Pancreas (tissue), 10 donors: ENCODE results near the gene TMEM212. TPM values are rescaled to one million over a fixed set of nuclear protein-coding genes. Genes with fewer than 3 reads are reported as not detected.
A peak's percentile ranks its signal among the peaks of the same experiment; 100 is the strongest.

Source experiments
- ATAC-seq, 4 donors: fragments of 200-7000 bp; cut with Tn5 transposase; one replicate each; pipeline versions ENCODE4 v1.8.0 to v1.9.1; 2020; ENCODE audit warnings: mild to moderate bottlenecking in 4 of 4, moderate library complexity in 4 of 4
- DNase-seq, 6 donors: peaks; one replicate each; pipeline ENCODE4 v3.0.0-alpha.2; 2020
- FAIRE-seq: peaks from 2 replicates; lab custom pipeline; 2012; peaks lifted over from hg19 to GRCh38; lab: Jason Lieb, UNC
- H3K27ac ChIP-seq, 4 donors: fragments of 200-600 bp; sonication (generic); 1 replicate in 3 of 4; 2 replicates in 1 of 4; pipeline versions ENCODE4 v1.5.0 to v1.8.0; 2020
- H3K27me3 ChIP-seq, 4 donors: fragments of 200-600 bp; one replicate each; pipeline ENCODE4 v1.8.0; 2021
- H3K36me3 ChIP-seq, 3 donors: fragments of 200-600 bp; sonication (generic) in 1 of 3; one replicate each; pipeline versions ENCODE4 v1.5.0 to v1.8.0; 2020 to 2021
- H3K4me1 ChIP-seq, 3 donors: fragments of 200-600 bp; one replicate each; pipeline ENCODE4 v1.8.0; 2021
- H3K4me3 ChIP-seq, 4 donors: fragments of 200-600 bp; sonication (generic) in 2 of 4; one replicate each; pipeline versions ENCODE4 v1.5.0 to v1.8.0; 2020 to 2021
- H3K9me3 ChIP-seq, 4 donors: fragments of 200-600 bp; one replicate each; pipeline ENCODE4 v1.8.0; 2021
- CTCF ChIP-seq, 4 donors: fragments of 200-600 bp; sonication (generic) in 3 of 4; IDR thresholded peaks; one replicate each; pipeline versions ENCODE4 v1.5.0 to v1.8.0; 2021; ENCODE audit warnings: antibody characterized with exemption in 4 of 4
- WGBS, 2 donors: extraction: QIAGEN DNeasy Blood & Tissue Kit; methylation state at CpG; one replicate each; pipeline ENCODE4 v1.1.7; 2013; 5-methylcytosine and 5-hydroxymethylcytosine counted together
- intact Hi-C, 3 donors: fragments of 100-400 bp; cut with DNase I; formaldehyde crosslinking; loops; one replicate each; pipeline versions ENCODE4 v1.11.1 to v1.14.2; 2022
- polyA plus RNA-seq, 2 donors: library from polyadenylated mRNA; stranded (reverse); fragments of 200-250 nt; gene quantifications; one replicate each; pipeline ENCODE4 v1.2.3, GENCODE V29; 2013
- total RNA-seq, 6 donors: library from RNA; stranded (reverse); fragmentation: NEBNext Ultra II Directional in 4 of 6; extraction: Animal tissue kit (Norgen Biotek cat#: 25700) in 4 of 6; gene quantifications; one replicate each; pipeline versions ENCODE4 v1.2.1 to v1.2.4, GENCODE V29; 2021 to 2023
- donor health status: healthy with polysubstance abuse.
- donor health status: DM: no; HTN: no; CAD: no; lungs with moderate emphysema.
- donor health status: DM: no; HTN: no; CAD: no.
- donor health status: control.
- donor health status: control.
- donor health status: Bipolar disorder and iron deficiency.
- donor health status: DM: yes; HTN: yes; CAD: no.
- donor health status: DM: no; HTN: no; CAD: no.
- donor health status: DM: no; HTN: no; CAD: no.
- donor health status: DM: yes; HTN: yes; CAD: no.

TMEM212 gene
- total and polyA plus RNA-seq, 8 donors = not detected

GRCh38 chr3:171840811-171841619, 2.1 kb upstream of the TMEM212 start:
- Histone ChIP-seq H3K27ac (peak overlapping the region in 2 of 4 donors; percentile 7 to 34), H3K4me3 (no peak overlapping the region), H3K9me3 (no peaks in the 10 kb centered on the region), H3K36me3 (no peaks in the 10 kb centered on the region), H3K27me3 (no peaks in the 10 kb centered on the region), H3K4me1 (peaks cover 6 to 24% (median 17%) of the 10 kb centered on the region in 3 donors)
- TF ChIP-seq CTCF (IDR thresholded peaks at IDR 0.05) = no peak
- DNase-seq = no peak
- no peak for FAIRE-seq
- peak; percentile 39 to 73 (median 47) for ATAC-seq
- 36 to 39% methylated on average over 6 of the region's 6 CpGs for WGBS, 2 donors
- intact Hi-C loops = no loop called here

- Histone ChIP-seq H3K4me3 (no peak overlapping the region), H3K4me1 (peaks cover 6 to 24% (median 17%) of the 10 kb centered on the region in 3 donors), H3K9me3 (no peaks in the 10 kb centered on the region), H3K36me3 (no peaks in the 10 kb centered on the region), H3K27me3 (no peaks in the 10 kb centered on the region), H3K27ac (peak overlapping the region in 2 of 4 donors; percentile 7 to 34)
- no peak for TF ChIP-seq CTCF (IDR thresholded peaks at IDR 0.05)
- FAIRE-seq (no peak), ATAC-seq (peak in 3 of 4 donors; percentile 12 to 62 (median 43)), DNase-seq (no peak)
- 45% methylated on average over 1 of the region's 1 CpG for WGBS, 2 donors
- intact Hi-C loops = no loop called here
Measured at GRCh38 chr3:171841620-171842000, 1.5 kb upstream of the TMEM212 start.

- DNase-seq = no peak
- Histone ChIP-seq H3K36me3 (no peaks in the 10 kb centered on the region), H3K4me1 (peaks cover 6 to 20% (median 14%) of the 10 kb centered on the region in 3 donors), H3K4me3 (no peak overlapping the region), H3K27me3 (no peaks in the 10 kb centered on the region), H3K27ac (no peak overlapping the region), H3K9me3 (no peaks in the 10 kb centered on the region)
- no peak for FAIRE-seq
- no peak for ATAC-seq
- 92 to 94% methylated on average over 2 of the region's 2 CpGs for WGBS, 2 donors
- no peak for TF ChIP-seq CTCF (IDR thresholded peaks at IDR 0.05)
- intact Hi-C loops = no loop called here
Measured at GRCh38 chr3:171844873-171845272, 1.7 kb downstream of the TMEM212 start.

- ATAC-seq (no peak), FAIRE-seq (no peak), DNase-seq (no peak)
- H3K4me1 ChIP-seq = peaks cover 4 to 17% (median 10%) of the 10 kb centered on the region in 3 donors
- no peak for TF ChIP-seq CTCF (IDR thresholded peaks at IDR 0.05)
- intact Hi-C loops = no loop called here
- H3K9me3 ChIP-seq = no peaks in the 10 kb centered on the region
- H3K4me3 ChIP-seq = no peak overlapping the region
- 55 to 57% methylated on average over 3 of the region's 3 CpGs for WGBS, 2 donors
- H3K27ac ChIP-seq = peak overlapping the region in 1 of 4 donors; percentile 15
- no peaks in the 10 kb centered on the region for H3K36me3 ChIP-seq
- H3K27me3 ChIP-seq = no peaks in the 10 kb centered on the region
Measured at GRCh38 chr3:171845481-171846284, 2.5 kb downstream of the TMEM212 start.
